Natural killer cell (primary cell): ENCODE results near the gene DNM2. TPM values are rescaled to one million over a fixed set of nuclear protein-coding genes. Genes with fewer than 3 reads are reported as not detected.

Experiments used
- ATAC-seq, 3 donors: fragments of 150-1000 bp in 2 of 3; fragments of 200-7000 bp in 1 of 3; cut with Tn5 transposase; 1 replicate in 1 of 3; 2 replicates in 2 of 3; pipeline ENCODE4 v1.10.0; 2021; ENCODE audit warnings: mild to moderate bottlenecking in 2 of 3, moderate library complexity in 2 of 3
- DNase-seq, 2 donors: peaks; one replicate each; pipeline versions ENCODE4 v3.0.0 to v3.0.0-alpha.2; 2013 to 2021; ENCODE audit warnings: mixed read lengths in 1 of 2
- H3K27ac ChIP-seq: one replicate; pipeline ENCODE4 v1.5.1; 2013; ENCODE audit warnings: mild to moderate bottlenecking, low read length
- H3K27me3 ChIP-seq: one replicate; pipeline ENCODE4 v1.6.1; 2013; ENCODE audit warnings: low read length; ENCODE audit not compliant: control insufficient read depth, insufficient read depth
- H3K36me3 ChIP-seq: one replicate; pipeline ENCODE4 v1.6.1; 2013; ENCODE audit warnings: low read length; ENCODE audit not compliant: control insufficient read depth, insufficient read depth
- H3K4me1 ChIP-seq: one replicate; pipeline ENCODE4 v1.6.1; 2013; ENCODE audit warnings: low read length; ENCODE audit not compliant: control insufficient read depth, insufficient read depth
- H3K4me3 ChIP-seq: one replicate; pipeline ENCODE4 v1.5.1; 2013; ENCODE audit warnings: low read length
- H3K9me3 ChIP-seq: one replicate; pipeline ENCODE4 v1.6.1; 2013; ENCODE audit warnings: low read length; ENCODE audit not compliant: control insufficient read depth, insufficient read depth
- H3K27ac Mint-ChIP-seq, 2 donors: one replicate each; pipeline ENCODE4 v1.8.0; 2022; ENCODE audit warnings: mild to moderate bottlenecking in 2 of 2, mixed read lengths in 2 of 2, moderate library complexity in 1 of 2
- H3K27me3 Mint-ChIP-seq, 2 donors: one replicate each; pipeline ENCODE4 v1.8.0; 2022; ENCODE audit warnings: low read depth in 2 of 2, mixed read lengths in 2 of 2
- H3K36me3 Mint-ChIP-seq: one replicate; pipeline ENCODE4 v1.8.0; 2022; ENCODE audit warnings: mixed read lengths
- H3K4me1 Mint-ChIP-seq, 2 donors: one replicate each; pipeline ENCODE4 v1.8.0; 2022; ENCODE audit warnings: mixed read lengths in 2 of 2
- H3K4me3 Mint-ChIP-seq: one replicate; pipeline ENCODE4 v1.8.0; 2022; ENCODE audit warnings: mild to moderate bottlenecking, moderate library complexity, mixed read lengths
- H3K9me3 Mint-ChIP-seq, 2 donors: one replicate each; pipeline ENCODE4 v1.8.0; 2022; ENCODE audit warnings: mixed read lengths in 2 of 2
- CTCF ChIP-seq: fragments of 200-600 bp; IDR thresholded peaks from one replicate; pipeline ENCODE4 v1.8.0; 2022; ENCODE audit warnings: antibody characterized with exemption
- WGBS: methylation state at CpG from one replicate; pipeline ENCODE4 v1.1.7; 2013; ENCODE audit warnings: missing lambda C conversion rate; ENCODE audit not compliant: insufficient coverage; 5-methylcytosine and 5-hydroxymethylcytosine counted together
- intact Hi-C: fragments of 100-400 bp; cut with micrococcal nuclease; formaldehyde crosslinking; loops from one replicate; pipeline ENCODE4 v1.14.2; 2022
- total RNA-seq, 4 donors: library from RNA; stranded (reverse); fragments of 120-200 nt in 1 of 4; gene quantifications; one replicate each; pipeline versions ENCODE4 v1.2.3 to v1.2.4, GENCODE V29; 2013 to 2022

The DNM2 gene
- total RNA-seq, 3 donors from 2014 or later (not counting 1 experiment from before 2014, with no cell fraction given) = 419 to 491 (median 428) TPM

GRCh38 chr19:10682397-10683063 is 35.3 kb upstream of the DNM2 start:
- DNase-seq (no peak), ATAC-seq (no peak)
- Mint-ChIP-seq H3K27ac (peak overlapping the region in 1 of 2 donors; percentile 18), H3K4me1 (peaks cover 0 to 4% of the 10 kb centered on the region in 2 donors), H3K4me3 (no peak overlapping the region), H3K36me3 (peaks cover 14% of the 10 kb centered on the region), H3K9me3 (no peaks in the 10 kb centered on the region), H3K27me3 (no peaks in the 10 kb centered on the region)
- no peak for TF ChIP-seq CTCF
- no peak overlapping the region for H3K27ac ChIP-seq
- peaks cover 94% of the 10 kb centered on the region for H3K36me3 ChIP-seq
- intact Hi-C loops = no loop called here
- H3K9me3 ChIP-seq = no peaks in the 10 kb centered on the region
- H3K27me3 ChIP-seq = no peaks in the 10 kb centered on the region
- no peaks in the 10 kb centered on the region for H3K4me1 ChIP-seq
- WGBS = 97% methylated on average over 15 of the region's 15 CpGs
- no peak overlapping the region for H3K4me3 ChIP-seq

GRCh38 chr19:10683064-10683426 is 34.8 kb upstream of the DNM2 start:
- Mint-ChIP-seq H3K27me3 (no peaks in the 10 kb centered on the region), H3K4me3 (no peak overlapping the region), H3K27ac (peak overlapping the region in 1 of 2 donors; percentile 18), H3K4me1 (peaks cover 0 to 4% of the 10 kb centered on the region in 2 donors), H3K9me3 (no peaks in the 10 kb centered on the region), H3K36me3 (peaks cover 14% of the 10 kb centered on the region)
- Histone ChIP-seq H3K27ac (no peak overlapping the region), H3K9me3 (no peaks in the 10 kb centered on the region), H3K4me3 (no peak overlapping the region), H3K4me1 (no peaks in the 10 kb centered on the region), H3K36me3 (peaks cover 94% of the 10 kb centered on the region), H3K27me3 (no peaks in the 10 kb centered on the region)
- WGBS = 97% methylated on average over 15 of the region's 15 CpGs
- no peak for TF ChIP-seq CTCF
- DNase-seq (no peak), ATAC-seq (no peak)
- intact Hi-C loops = no loop called here

GRCh38 chr19:10683582-10683981 is 34.3 kb upstream of the DNM2 start:
- Mint-ChIP-seq H3K9me3 (no peaks in the 10 kb centered on the region), H3K4me1 (peaks cover 0 to 4% of the 10 kb centered on the region in 2 donors), H3K27ac (no peak overlapping the region), H3K27me3 (no peaks in the 10 kb centered on the region), H3K4me3 (no peak overlapping the region), H3K36me3 (peaks cover 8% of the 10 kb centered on the region)
- WGBS = 98% methylated on average over 21 of the region's 21 CpGs
- no peak overlapping the region for H3K27ac ChIP-seq
- no peak for TF ChIP-seq CTCF
- H3K4me1 ChIP-seq = no peaks in the 10 kb centered on the region
- intact Hi-C loops = no loop called here
- peaks cover 94% of the 10 kb centered on the region for H3K36me3 ChIP-seq
- H3K9me3 ChIP-seq = no peaks in the 10 kb centered on the region
- DNase-seq (no peak), ATAC-seq (peak in 1 of 3 donors; percentile 7)
- no peaks in the 10 kb centered on the region for H3K27me3 ChIP-seq
- no peak overlapping the region for H3K4me3 ChIP-seq

GRCh38 chr19:10685210-10685609 is 32.7 kb upstream of the DNM2 start:
- TF ChIP-seq CTCF = no peak
- Mint-ChIP-seq H3K4me1 (peaks cover 0 to 4% of the 10 kb centered on the region in 2 donors), H3K27me3 (no peaks in the 10 kb centered on the region), H3K4me3 (no peak overlapping the region), H3K27ac (no peak overlapping the region), H3K36me3 (peaks cover 13% of the 10 kb centered on the region), H3K9me3 (no peaks in the 10 kb centered on the region)
- ATAC-seq (no peak), DNase-seq (no peak)
- H3K27me3 ChIP-seq = no peaks in the 10 kb centered on the region
- no peak overlapping the region for H3K4me3 ChIP-seq
- no peak overlapping the region for H3K27ac ChIP-seq
- intact Hi-C loops = no loop called here
- H3K36me3 ChIP-seq = peaks cover 94% of the 10 kb centered on the region
- H3K4me1 ChIP-seq = no peaks in the 10 kb centered on the region
- 96% methylated on average over 5 of the region's 5 CpGs for WGBS
- no peaks in the 10 kb centered on the region for H3K9me3 ChIP-seq
